Skeletal muscle cell (primary cell): ENCODE results near the gene R3HDM4.
"Not testable (repeated sequence)": the region's sequence is repeated elsewhere in the genome, so short reads cannot be mapped to it uniquely, and the experiment has no call there.

Experiments used
- DNase-seq: peaks from one replicate; pipeline ENCODE4 v3.0.0-alpha.2; 2010; ENCODE audit warnings: low read depth
- H3K4me3 ChIP-seq: 2 replicates; pipeline ENCODE4 v1.5.1; 2011; ENCODE audit warnings: low read depth, mild to moderate bottlenecking, control low read depth, low read length, moderate library complexity

R3HDM4 gene

DNA sequence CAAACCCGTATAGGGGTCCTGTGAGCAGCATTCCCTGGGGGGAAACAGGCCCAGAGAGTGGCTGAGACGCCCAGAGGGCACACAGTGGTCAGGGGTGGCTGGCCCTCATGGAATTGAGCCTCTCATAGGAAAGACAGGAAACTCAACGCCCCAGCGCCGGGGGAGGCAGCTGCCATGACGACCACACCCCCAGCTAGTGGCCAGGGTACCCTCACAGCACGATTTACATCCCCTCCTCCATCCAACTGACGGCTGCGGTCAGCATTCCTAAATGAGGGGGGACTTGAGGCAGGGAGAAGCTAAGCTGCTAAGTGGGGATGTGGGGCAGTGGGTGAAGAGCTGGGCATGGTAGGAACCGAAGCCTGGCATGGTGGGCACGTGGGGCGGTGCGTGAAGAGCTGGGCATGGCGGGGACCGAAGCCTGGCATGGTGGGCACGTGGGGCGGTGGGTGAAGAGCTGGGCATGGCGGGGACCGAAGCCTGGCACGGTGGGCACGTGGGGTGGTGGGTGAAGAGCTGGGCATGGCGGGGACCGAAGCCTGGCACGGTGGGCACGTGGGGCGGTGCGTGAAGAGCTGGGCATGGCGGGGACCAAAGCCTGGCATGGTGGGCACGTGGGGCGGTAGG is 30.0 kb downstream of the R3HDM4 start:
- DNase-seq, result no peak
- no peak overlapping the region for H3K4me3 ChIP-seq

GRCh38 chr19:881385-882071 is 31.5 kb downstream of the R3HDM4 start:
- DNase-seq, result no peak
- no peak overlapping the region for H3K4me3 ChIP-seq

- H3K4me3 ChIP-seq, result no peak overlapping the region
- no peak for DNase-seq
These were observed 33.1 kb downstream of the R3HDM4 start for GRCh38 chr19:879711-880438.

DNA sequence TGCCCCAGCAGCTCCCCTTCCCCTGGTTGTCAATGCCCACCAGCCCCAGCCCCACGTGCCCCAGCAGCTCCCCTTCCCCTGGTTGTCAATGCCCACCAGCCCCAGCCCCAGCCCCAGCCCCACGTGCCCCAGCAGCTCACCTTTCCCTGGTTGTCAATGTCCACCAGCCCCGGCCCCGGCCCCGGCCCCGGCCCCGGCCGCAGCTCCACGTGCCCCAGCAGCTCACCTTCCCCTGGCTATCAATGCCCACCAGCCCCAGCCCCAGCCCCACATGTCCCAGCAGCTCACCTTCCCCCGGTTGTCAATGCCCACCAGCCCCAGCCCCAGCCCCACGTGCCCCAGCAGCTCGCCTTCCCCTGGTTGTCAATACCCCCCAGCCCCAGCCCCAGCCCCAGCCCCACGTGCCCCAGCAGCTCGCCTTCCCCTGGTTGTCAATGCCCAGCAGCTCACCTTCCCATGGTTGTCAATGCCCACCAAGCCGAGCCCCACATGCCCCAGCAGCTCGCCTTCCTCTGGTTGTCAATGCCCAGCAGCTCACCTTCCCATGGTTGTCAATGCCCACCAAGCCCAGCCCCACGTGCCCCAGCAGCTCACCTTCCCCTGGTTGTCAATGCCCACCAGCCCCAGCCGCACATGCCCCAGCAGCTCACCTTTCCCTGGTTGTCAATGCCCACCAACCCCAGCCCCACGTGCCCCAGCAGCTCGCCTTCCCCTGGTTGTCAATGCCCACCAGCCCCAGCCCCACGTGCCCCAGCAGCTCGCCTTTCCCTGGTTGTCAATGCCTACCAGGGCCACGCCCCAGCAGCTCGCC is 34.1 kb downstream of the R3HDM4 start:
- DNase-seq, H3K4me3 ChIP-seq: not testable (repeated sequence)

DNA sequence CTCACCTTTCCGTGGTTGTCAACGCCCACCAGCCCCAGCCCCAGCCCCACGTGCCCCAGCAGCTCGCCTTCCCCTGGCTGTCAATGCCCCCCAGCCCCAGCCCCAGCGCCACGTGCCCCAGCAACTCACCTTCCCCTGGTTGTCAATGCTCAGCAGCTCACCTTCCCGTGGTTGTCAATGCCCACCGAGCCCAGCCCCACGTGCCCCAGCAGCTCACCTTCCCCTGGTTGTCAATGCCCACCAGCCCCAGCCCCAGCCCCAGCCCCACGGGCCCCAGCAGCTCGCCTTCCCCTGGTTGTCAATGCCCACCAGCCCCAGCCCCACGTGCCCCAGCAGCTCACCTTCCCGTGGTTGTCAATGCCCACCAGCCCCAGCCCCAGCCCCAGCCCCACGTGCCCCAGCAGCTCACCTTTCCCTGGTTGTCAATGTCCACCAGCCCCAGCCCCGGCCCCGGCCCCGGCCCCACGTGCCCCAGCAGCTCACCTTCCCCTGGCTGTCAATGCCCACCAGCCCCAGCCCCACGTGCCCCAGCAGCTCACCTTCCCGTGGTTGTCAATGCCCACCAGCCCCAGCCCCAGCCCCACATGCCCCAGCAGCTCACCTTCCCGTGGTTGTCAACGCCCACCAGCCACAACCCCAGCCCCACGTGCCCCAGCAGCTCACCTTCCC is 34.9 kb downstream of the R3HDM4 start:
- H3K4me3 ChIP-seq, DNase-seq: not testable (repeated sequence)

- H3K4me3 ChIP-seq, result no peak overlapping the region
- no peak for DNase-seq
These were observed 36.2 kb downstream of the R3HDM4 start for GRCh38 chr19:876780-877314.

GRCh38 chr19:876089-876488 is 36.9 kb downstream of the R3HDM4 start:
- H3K4me3 ChIP-seq, result no peak overlapping the region
- DNase-seq, result no peak

GRCh38 chr19:875265-875879 is 37.6 kb downstream of the R3HDM4 start:
- H3K4me3 ChIP-seq, result no peak overlapping the region
- no peak for DNase-seq

DNA sequence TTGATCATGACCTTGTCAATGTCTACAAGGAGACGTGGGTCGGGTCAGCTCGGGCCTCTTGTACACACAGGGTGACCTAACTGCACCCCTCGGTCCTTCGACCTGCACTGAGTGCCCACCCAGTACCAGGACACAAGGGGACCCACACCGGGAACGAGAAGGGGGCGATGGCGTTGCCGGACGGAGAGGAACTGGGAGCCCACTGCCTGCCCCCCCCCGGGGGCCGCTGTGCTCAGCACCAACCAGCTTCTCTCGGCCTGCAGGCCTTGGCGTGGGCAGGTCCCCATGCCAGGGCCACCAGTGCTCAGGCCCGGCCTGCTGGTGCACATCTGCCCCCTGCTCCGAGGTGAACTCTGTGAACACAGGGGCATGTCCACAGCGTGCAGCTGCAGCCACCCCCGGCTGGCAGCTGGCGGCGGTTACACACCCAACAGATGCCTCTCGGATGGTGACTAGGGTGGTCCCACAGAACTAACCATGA is 39.4 kb downstream of the R3HDM4 start:
- no peak overlapping the region for H3K4me3 ChIP-seq
- DNase-seq, result no peak

- DNase-seq, result no peak
- no peak overlapping the region for H3K4me3 ChIP-seq
These were observed 39.9 kb downstream of the R3HDM4 start for GRCh38 chr19:873084-873483.

DNA sequence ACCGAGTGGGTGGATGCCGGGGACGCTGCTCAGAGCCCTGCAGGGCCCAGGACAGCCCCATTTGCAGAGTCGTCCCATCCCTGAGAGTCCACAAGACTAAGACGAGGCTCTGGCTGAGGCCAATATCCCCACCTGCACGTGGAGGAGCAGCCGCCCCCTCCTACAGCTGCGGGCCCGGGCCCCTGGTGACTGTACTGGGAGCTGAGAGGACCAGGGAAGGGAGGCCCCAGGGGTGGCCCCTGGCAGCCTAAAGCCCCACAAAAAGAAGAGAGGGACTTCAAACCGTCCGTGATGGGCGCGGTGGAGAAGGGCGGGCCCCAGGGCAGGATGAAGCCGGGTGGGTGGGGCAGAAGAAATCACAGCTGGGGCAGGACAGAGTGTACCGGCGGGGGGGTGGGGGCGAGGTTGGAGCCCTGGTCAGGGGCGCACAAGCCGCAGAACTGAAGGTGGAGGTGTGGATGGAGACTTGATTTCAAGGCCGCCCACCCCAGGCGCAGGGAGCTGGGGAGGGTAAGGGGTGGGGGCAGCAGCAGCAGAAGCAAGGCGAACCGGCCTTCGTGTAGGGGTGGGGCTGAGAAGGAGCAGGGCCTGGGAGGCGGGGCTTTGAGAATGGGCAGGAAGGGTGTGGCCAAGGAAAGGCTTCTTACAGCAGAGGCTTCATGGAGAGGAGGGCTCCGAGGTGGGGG is 40.6 kb downstream of the R3HDM4 start:
- H3K4me3 ChIP-seq, result no peak overlapping the region
- no peak for DNase-seq

- no peak for DNase-seq
- H3K4me3 ChIP-seq, result no peak overlapping the region
These were observed 41.4 kb downstream of the R3HDM4 start for GRCh38 chr19:871446-872265.

GRCh38 chr19:870963-871401 is 42.0 kb downstream of the R3HDM4 start:
- no peak for DNase-seq
- no peak overlapping the region for H3K4me3 ChIP-seq

- no peak overlapping the region for H3K4me3 ChIP-seq
- no peak for DNase-seq
These were observed 42.7 kb downstream of the R3HDM4 start for GRCh38 chr19:870314-870713.

GRCh38 chr19:869245-870177 is 43.5 kb downstream of the R3HDM4 start:
- peak; percentile 80 for DNase-seq
- no peak overlapping the region for H3K4me3 ChIP-seq
